ENCODE data around the gene NAA80. TPM values are rescaled to one million over a fixed set of nuclear protein-coding genes. Genes with fewer than 3 reads are reported as not detected.
A peak's percentile ranks its signal among the peaks of the same experiment; 100 is the strongest.

The NAA80 gene
- total RNA-seq, 1 donor from 2014 or later: 4.5 TPM

GRCh38 chr3:50327943-50328691 is 28.9 kb upstream of the NAA80 start, which contains the start of gene TUSC2:
Gene TUSC2, minus strand, starts transcription at chr3:50328223. Its CDS starts 124 bp downstream, at chr3:50328099.
- peak; percentile 92 for DNase-seq

GRCh38 chr3:50327129-50327528 is 27.9 kb upstream of the NAA80 start:
- no peak for DNase-seq

GRCh38 chr3:50326182-50326541 is 27.0 kb upstream of the NAA80 start:
- no peak for DNase-seq

GRCh38 chr3:50325497-50326181 is 26.4 kb upstream of the NAA80 start:
- DNase-seq: no peak

GRCh38 chr3:50325113-50325480 is 25.9 kb upstream of the NAA80 start:
- DNase-seq: no peak

- peak; percentile 33 for DNase-seq
Measured at GRCh38 chr3:50324351-50325112, 25.3 kb upstream of the NAA80 start.

- DNase-seq: no peak
Measured at GRCh38 chr3:50323614-50324199, 24.5 kb upstream of the NAA80 start.

- DNase-seq: no peak
Measured at GRCh38 chr3:50323092-50323600, 23.9 kb upstream of the NAA80 start.

- DNase-seq: no peak
Measured at GRCh38 chr3:50322386-50323091, 23.3 kb upstream of the NAA80 start, which contains the start of gene HYAL2. Gene HYAL2, minus strand, starts transcription at chr3:50322745. Its CDS starts 2,256 bp downstream, at chr3:50320489.

GRCh38 chr3:50322115-50322385 is 22.8 kb upstream of the NAA80 start:
- no peak for DNase-seq

- peak; percentile 86 for DNase-seq
Measured at GRCh38 chr3:50321336-50322114, 22.3 kb upstream of the NAA80 start.

GRCh38 chr3:50320853-50321335 is 21.7 kb upstream of the NAA80 start:
- peak; percentile 81 for DNase-seq

GRCh38 chr3:50319894-50320625 is 20.9 kb upstream of the NAA80 start:
- DNase-seq: no peak

GRCh38 chr3:50319181-50319893 is 20.1 kb upstream of the NAA80 start:
- DNase-seq: no peak

GRCh38 chr3:50318615-50319014 is 19.4 kb upstream of the NAA80 start:
- no peak for DNase-seq

GRCh38 chr3:50318163-50318562 is 19.0 kb upstream of the NAA80 start:
- no peak for DNase-seq

- DNase-seq: no peak
Measured at GRCh38 chr3:50317300-50317699, 18.1 kb upstream of the NAA80 start.

GRCh38 chr3:50316657-50317242 is 17.5 kb upstream of the NAA80 start:
- DNase-seq: no peak

- DNase-seq: no peak
Measured at GRCh38 chr3:50314816-50315215, 15.6 kb upstream of the NAA80 start.
